Natural killer cell (primary cell): ENCODE measurements around the gene HCN1. TPM values are rescaled to one million over a fixed set of nuclear protein-coding genes. Genes with fewer than 3 reads are reported as not detected.

Experiments used
- ATAC-seq, 3 donors: fragments of 150-1000 bp in 2 of 3; fragments of 200-7000 bp in 1 of 3; cut with Tn5 transposase; 1 replicate in 1 of 3; 2 replicates in 2 of 3; pipeline ENCODE4 v1.10.0; 2021; ENCODE audit warnings: mild to moderate bottlenecking in 2 of 3, moderate library complexity in 2 of 3
- DNase-seq, 2 donors: peaks; one replicate each; pipeline versions ENCODE4 v3.0.0 to v3.0.0-alpha.2; 2013 to 2021; ENCODE audit warnings: mixed read lengths in 1 of 2
- H3K27ac ChIP-seq: one replicate; pipeline ENCODE4 v1.5.1; 2013; ENCODE audit warnings: mild to moderate bottlenecking, low read length
- H3K27me3 ChIP-seq: one replicate; pipeline ENCODE4 v1.6.1; 2013; ENCODE audit warnings: low read length; ENCODE audit not compliant: control insufficient read depth, insufficient read depth
- H3K36me3 ChIP-seq: one replicate; pipeline ENCODE4 v1.6.1; 2013; ENCODE audit warnings: low read length; ENCODE audit not compliant: control insufficient read depth, insufficient read depth
- H3K4me1 ChIP-seq: one replicate; pipeline ENCODE4 v1.6.1; 2013; ENCODE audit warnings: low read length; ENCODE audit not compliant: control insufficient read depth, insufficient read depth
- H3K4me3 ChIP-seq: one replicate; pipeline ENCODE4 v1.5.1; 2013; ENCODE audit warnings: low read length
- H3K9me3 ChIP-seq: one replicate; pipeline ENCODE4 v1.6.1; 2013; ENCODE audit warnings: low read length; ENCODE audit not compliant: control insufficient read depth, insufficient read depth
- H3K27ac Mint-ChIP-seq, 2 donors: one replicate each; pipeline ENCODE4 v1.8.0; 2022; ENCODE audit warnings: mild to moderate bottlenecking in 2 of 2, mixed read lengths in 2 of 2, moderate library complexity in 1 of 2
- H3K27me3 Mint-ChIP-seq, 2 donors: one replicate each; pipeline ENCODE4 v1.8.0; 2022; ENCODE audit warnings: low read depth in 2 of 2, mixed read lengths in 2 of 2
- H3K36me3 Mint-ChIP-seq: one replicate; pipeline ENCODE4 v1.8.0; 2022; ENCODE audit warnings: mixed read lengths
- H3K4me1 Mint-ChIP-seq, 2 donors: one replicate each; pipeline ENCODE4 v1.8.0; 2022; ENCODE audit warnings: mixed read lengths in 2 of 2
- H3K4me3 Mint-ChIP-seq: one replicate; pipeline ENCODE4 v1.8.0; 2022; ENCODE audit warnings: mild to moderate bottlenecking, moderate library complexity, mixed read lengths
- H3K9me3 Mint-ChIP-seq, 2 donors: one replicate each; pipeline ENCODE4 v1.8.0; 2022; ENCODE audit warnings: mixed read lengths in 2 of 2
- WGBS: methylation state at CpG from one replicate; pipeline ENCODE4 v1.1.7; 2013; ENCODE audit warnings: missing lambda C conversion rate; ENCODE audit not compliant: insufficient coverage; 5-methylcytosine and 5-hydroxymethylcytosine counted together
- intact Hi-C: fragments of 100-400 bp; cut with micrococcal nuclease; formaldehyde crosslinking; loops from one replicate; pipeline ENCODE4 v1.14.2; 2022
- total RNA-seq, 4 donors: library from RNA; stranded (reverse); fragments of 120-200 nt in 1 of 4; gene quantifications; one replicate each; pipeline versions ENCODE4 v1.2.3 to v1.2.4, GENCODE V29; 2013 to 2022
- TF ChIP-seq, protein P1 (sequence below): fragments of 200-600 bp; IDR thresholded peaks from one replicate; pipeline ENCODE4 v1.8.0; 2022; ENCODE audit warnings: antibody characterized with exemption

The HCN1 gene
- total RNA-seq, 3 donors from 2014 or later (not counting 1 experiment from before 2014, with no cell fraction given): not detected

DNA sequence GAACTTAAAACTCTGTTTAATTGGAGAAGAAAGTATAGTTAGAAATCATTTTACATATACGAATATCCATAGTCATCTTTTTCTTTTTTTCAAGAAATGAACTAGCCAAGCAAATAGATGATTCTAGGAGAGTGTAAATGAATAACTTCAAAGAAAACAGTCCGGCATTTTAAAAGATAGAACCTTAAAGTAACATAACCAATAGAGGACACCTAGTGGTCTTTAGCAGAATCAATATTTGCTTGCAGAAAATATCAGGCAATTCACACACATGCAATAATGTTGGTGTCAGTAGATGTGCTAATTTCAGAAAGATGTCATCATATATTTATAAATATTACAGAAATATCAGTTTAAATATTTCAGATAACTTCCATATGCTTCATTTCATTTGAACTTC lies 57.1 kb downstream of the HCN1 start:
- no peaks in the 10 kb centered on the region for H3K4me1 Mint-ChIP-seq
- no CpG with 5 or more reads among the region's 2 CpGs for WGBS
- H3K9me3 Mint-ChIP-seq: peaks cover 12 to 19% of the 10 kb centered on the region in 2 donors
- Histone ChIP-seq H3K27ac (no peak overlapping the region), H3K4me1 (no peaks in the 10 kb centered on the region), H3K36me3 (no peaks in the 10 kb centered on the region), H3K27me3 (no peaks in the 10 kb centered on the region), H3K4me3 (no peak overlapping the region), H3K9me3 (no peaks in the 10 kb centered on the region)
- intact Hi-C loops: no loop called here
- TF ChIP-seq, protein P1, sequence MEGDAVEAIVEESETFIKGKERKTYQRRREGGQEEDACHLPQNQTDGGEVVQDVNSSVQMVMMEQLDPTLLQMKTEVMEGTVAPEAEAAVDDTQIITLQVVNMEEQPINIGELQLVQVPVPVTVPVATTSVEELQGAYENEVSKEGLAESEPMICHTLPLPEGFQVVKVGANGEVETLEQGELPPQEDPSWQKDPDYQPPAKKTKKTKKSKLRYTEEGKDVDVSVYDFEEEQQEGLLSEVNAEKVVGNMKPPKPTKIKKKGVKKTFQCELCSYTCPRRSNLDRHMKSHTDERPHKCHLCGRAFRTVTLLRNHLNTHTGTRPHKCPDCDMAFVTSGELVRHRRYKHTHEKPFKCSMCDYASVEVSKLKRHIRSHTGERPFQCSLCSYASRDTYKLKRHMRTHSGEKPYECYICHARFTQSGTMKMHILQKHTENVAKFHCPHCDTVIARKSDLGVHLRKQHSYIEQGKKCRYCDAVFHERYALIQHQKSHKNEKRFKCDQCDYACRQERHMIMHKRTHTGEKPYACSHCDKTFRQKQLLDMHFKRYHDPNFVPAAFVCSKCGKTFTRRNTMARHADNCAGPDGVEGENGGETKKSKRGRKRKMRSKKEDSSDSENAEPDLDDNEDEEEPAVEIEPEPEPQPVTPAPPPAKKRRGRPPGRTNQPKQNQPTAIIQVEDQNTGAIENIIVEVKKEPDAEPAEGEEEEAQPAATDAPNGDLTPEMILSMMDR: no peak
- no peak overlapping the region for H3K4me3 Mint-ChIP-seq
- no peak overlapping the region for H3K27ac Mint-ChIP-seq
- ATAC-seq (no peak), DNase-seq (no peak)
- H3K27me3 Mint-ChIP-seq: no peaks in the 10 kb centered on the region
- no peaks in the 10 kb centered on the region for H3K36me3 Mint-ChIP-seq

DNA sequence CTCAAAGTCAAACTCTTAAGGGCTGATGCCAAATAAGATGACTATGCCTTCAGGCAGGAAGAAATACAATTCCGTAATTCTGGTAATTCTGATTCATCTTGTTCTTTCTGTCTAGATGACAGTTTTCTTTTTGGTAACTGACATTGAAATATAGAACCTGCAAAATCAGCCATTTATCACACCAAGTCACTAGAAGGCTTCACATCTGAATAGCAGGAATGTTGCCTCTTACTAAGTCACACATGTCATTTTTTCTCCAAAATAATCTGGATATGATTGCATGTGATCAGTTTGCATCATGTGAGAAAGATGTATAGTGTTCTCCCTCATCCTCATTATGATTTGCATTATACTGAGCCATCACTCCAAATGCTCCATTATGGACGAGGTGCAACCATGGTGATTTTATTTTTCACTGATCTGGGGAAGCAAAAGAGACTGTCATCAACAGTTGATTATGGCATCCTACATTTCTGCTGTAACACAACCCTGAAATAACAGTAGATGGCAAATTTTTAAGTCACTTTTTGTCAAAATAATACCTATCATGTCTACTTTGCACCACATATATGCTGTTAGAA lies 69.0 kb downstream of the HCN1 start:
- no peaks in the 10 kb centered on the region for H3K27me3 Mint-ChIP-seq
- no peaks in the 10 kb centered on the region for H3K9me3 ChIP-seq
- TF ChIP-seq, protein P1: no peak
- no peaks in the 10 kb centered on the region for H3K36me3 Mint-ChIP-seq
- DNase-seq: no peak
- H3K36me3 ChIP-seq: no peaks in the 10 kb centered on the region
- H3K4me3 ChIP-seq: no peak overlapping the region
- H3K27me3 ChIP-seq: no peaks in the 10 kb centered on the region
- intact Hi-C loops: no loop called here
- H3K4me3 Mint-ChIP-seq: no peak overlapping the region
- 80% methylated on average over 1 of the region's 2 CpGs for WGBS
- H3K27ac ChIP-seq: no peak overlapping the region
- H3K9me3 Mint-ChIP-seq: peaks cover 12 to 18% of the 10 kb centered on the region in 2 donors
- no peaks in the 10 kb centered on the region for H3K4me1 ChIP-seq
- H3K4me1 Mint-ChIP-seq: no peaks in the 10 kb centered on the region
- ATAC-seq: no peak
- H3K27ac Mint-ChIP-seq: no peak overlapping the region

DNA sequence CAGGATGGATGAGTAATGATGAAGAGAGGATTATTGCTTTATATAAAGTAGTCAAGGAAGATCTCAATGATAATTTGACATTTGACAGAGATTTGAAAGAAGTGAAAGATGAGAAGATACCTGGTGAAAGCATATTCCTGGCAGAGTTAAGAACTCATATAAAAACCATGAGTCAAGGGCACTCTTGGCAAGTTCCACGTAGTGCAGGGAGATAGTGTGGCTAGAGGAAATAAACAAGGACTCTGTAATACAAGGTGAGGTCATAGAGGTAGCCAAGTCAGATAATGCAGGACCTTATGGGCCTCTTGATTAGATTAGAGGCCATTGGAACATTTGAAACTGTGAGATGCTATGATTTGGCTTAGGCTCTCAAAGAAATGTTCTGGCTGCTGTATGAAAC lies 72.3 kb downstream of the HCN1 start:
- no peaks in the 10 kb centered on the region for H3K27me3 ChIP-seq
- no peak overlapping the region for H3K27ac Mint-ChIP-seq
- no peaks in the 10 kb centered on the region for H3K36me3 ChIP-seq
- no peak overlapping the region for H3K4me3 Mint-ChIP-seq
- H3K36me3 Mint-ChIP-seq: peaks cover 9% of the 10 kb centered on the region
- H3K9me3 ChIP-seq: no peaks in the 10 kb centered on the region
- H3K4me1 ChIP-seq: no peaks in the 10 kb centered on the region
- no peaks in the 10 kb centered on the region for H3K27me3 Mint-ChIP-seq
- TF ChIP-seq, protein P1: no peak
- H3K4me3 ChIP-seq: no peak overlapping the region
- 74% methylated on average over 1 of the region's 1 CpG for WGBS
- ATAC-seq: no peak
- no peaks in the 10 kb centered on the region for H3K4me1 Mint-ChIP-seq
- no peak for DNase-seq
- H3K27ac ChIP-seq: no peak overlapping the region
- intact Hi-C loops: no loop called here
- H3K9me3 Mint-ChIP-seq: peaks cover 16 to 23% of the 10 kb centered on the region in 2 donors

DNA sequence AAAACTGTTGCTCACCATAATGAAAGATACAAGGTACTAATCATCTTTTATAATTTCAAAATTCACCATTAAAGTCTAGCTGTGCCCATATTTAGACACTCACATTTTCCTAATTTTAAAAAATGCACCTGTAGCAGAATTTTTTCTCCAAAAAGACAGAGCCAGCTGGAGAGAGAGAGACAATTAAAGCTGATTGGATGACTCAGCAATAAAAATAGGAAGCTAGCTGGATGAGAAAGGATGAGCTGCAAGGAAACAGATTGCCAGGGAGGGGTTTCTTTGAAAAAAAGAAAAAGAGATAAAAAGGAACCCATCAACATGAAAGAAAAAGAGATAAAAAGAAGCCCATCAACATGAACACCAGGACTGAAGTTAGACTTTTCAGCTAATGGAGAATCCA lies 73.8 kb downstream of the HCN1 start:
- intact Hi-C loops: no loop called here
- DNase-seq: no peak
- Histone ChIP-seq H3K27ac (no peak overlapping the region), H3K4me1 (no peaks in the 10 kb centered on the region), H3K36me3 (no peaks in the 10 kb centered on the region), H3K27me3 (no peaks in the 10 kb centered on the region), H3K4me3 (no peak overlapping the region), H3K9me3 (no peaks in the 10 kb centered on the region)
- ATAC-seq: no peak
- H3K27ac Mint-ChIP-seq: no peak overlapping the region
- no peak overlapping the region for H3K4me3 Mint-ChIP-seq
- no peaks in the 10 kb centered on the region for H3K4me1 Mint-ChIP-seq
- peaks cover 22 to 33% of the 10 kb centered on the region in 2 donors for H3K9me3 Mint-ChIP-seq
- TF ChIP-seq, protein P1: no peak
- peaks cover 9% of the 10 kb centered on the region for H3K36me3 Mint-ChIP-seq
- no peaks in the 10 kb centered on the region for H3K27me3 Mint-ChIP-seq
